NCI-H1417 treated with DMSO at 0.1 percent for 48 hours (cell line): ENCODE data around the gene FAM120A.

Experiments used
- DNase-seq: peaks from one replicate; lab custom pipeline; 2025; lab: John Stamatoyannopoulos, UW

The FAM120A gene

GRCh38 chr9:93595861-93596365 is 144.4 kb downstream of the FAM120A start:
- DNase-seq = no peak

DNA sequence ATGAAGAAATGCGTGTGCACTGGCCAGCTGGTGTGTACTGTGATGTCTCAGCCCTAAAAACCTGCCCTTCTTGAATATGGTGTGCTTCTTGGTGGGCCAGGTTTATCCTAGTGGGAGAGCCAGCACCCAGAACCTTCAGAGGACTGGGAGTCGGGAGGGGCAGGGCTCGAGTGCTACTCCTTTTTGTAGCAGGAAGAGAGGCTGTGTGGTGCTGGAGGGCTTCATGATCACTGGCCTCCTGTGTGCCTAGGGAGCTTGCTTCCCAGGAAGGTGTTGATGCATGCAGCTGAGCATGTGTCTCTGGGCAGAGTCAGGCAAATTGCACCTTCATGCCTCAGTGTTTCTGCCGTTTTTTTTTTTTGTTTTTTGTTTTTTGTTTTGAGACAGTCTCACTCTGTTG is 144.9 kb downstream of the FAM120A start:
- DNase-seq = no peak

DNA sequence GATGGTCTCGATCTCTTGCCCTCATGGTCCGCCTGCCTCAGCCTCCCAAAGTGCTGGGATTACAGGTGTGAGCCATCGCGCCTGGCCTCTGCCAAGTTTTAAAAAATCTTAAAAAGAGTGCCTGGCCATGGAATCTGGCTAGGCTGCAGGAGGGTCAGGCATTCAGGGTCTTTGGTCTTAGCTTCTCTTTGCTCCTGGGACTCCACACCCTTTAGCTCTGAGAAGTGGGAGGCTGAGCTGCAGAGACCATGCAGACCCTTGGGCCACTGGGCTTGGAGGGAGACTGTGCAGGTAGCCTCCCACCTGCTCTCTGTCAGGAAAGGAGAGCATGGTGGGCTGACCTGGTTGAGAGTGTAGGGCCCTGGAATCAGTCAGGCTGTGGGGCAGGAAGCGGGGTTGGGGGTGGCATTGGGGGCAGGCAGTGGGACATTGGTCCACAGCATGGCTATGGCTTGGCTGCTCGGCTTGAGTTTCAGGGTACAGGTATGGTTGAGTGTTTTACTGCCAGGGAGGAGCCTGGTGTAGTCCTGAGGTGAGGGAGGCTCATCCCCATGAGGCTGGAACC is 145.7 kb downstream of the FAM120A start:
- no peak for DNase-seq

GRCh38 chr9:93597871-93598646 is 146.6 kb downstream of the FAM120A start:
- no peak for DNase-seq

DNA sequence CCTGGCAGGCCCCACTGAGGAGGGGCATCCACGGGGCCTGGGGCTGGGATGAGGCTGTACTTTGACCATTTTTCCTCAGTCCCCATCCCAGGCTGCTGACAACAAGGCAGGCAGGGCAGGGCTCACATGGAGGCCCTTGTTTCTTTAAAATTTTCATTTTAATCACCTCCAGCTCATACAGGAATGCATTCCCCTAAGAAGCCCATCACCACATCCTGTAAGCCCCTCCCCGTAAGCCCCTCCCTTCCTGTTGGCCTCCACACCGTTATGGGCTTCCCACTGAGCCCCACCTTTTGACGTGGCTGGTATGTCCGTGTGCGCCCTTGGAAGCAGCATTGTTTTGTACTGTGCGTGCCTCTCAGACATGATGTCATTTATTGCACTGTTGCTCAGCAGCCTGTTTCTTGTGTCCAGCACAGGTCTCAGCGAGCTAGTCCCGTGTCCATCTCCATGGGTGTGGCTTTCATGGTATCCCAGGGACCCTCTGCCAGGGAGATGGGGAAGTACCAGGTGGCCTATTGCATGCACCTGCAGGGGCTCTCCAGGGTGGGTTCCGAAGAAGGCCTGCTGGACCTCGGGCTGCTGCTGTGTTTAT is 147.3 kb downstream of the FAM120A start:
- DNase-seq = no peak

DNA sequence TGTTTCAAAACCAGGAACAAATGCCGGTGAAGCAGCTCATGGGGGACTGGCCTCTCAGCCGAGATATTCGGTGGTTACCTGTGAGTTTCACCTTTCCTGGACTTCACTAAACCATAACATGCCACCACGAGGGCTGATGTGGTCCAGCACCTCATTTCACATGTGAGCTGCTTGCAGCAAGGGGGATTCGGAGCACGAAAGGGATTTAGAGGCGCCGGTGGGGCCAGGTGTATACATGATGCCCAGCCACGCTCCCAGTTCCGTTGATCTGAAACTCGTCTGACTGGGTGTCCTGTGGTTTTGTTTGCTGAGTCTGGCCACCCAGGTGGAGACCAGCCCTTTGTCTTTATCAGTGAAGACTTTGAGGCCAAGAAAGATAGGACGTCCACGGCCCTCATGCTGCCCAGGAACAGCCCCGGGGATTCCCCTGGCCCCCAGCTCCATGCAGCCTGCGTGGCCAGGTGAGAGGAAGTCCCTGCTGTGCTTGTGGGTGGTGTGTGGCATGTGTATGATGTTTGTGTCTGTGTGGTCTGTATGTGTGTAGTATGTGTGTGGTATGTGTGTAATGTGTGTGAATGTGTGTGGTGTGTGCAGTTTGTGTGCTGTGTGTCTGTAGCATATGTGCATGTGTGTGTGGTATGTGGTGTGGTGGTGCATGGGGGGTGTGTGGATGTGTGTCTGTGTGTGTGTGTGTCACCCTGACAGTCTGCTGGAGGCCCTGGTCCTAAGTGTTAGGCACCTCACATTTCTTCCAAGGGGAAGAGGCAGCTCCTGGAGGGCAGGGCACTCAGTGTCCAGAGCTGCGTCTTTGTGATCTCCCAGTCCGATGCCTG is 148.3 kb downstream of the FAM120A start:
- DNase-seq = no peak

GRCh38 chr9:93600504-93600903 is 149.0 kb downstream of the FAM120A start:
- peak; percentile 46 for DNase-seq

- DNase-seq = no peak
Measured at GRCh38 chr9:93601063-93601462, 149.6 kb downstream of the FAM120A start.

- no peak for DNase-seq
Measured at GRCh38 chr9:93601666-93602065, 150.2 kb downstream of the FAM120A start.

- DNase-seq = no peak
Measured at GRCh38 chr9:93603011-93603410, 151.5 kb downstream of the FAM120A start.

DNA sequence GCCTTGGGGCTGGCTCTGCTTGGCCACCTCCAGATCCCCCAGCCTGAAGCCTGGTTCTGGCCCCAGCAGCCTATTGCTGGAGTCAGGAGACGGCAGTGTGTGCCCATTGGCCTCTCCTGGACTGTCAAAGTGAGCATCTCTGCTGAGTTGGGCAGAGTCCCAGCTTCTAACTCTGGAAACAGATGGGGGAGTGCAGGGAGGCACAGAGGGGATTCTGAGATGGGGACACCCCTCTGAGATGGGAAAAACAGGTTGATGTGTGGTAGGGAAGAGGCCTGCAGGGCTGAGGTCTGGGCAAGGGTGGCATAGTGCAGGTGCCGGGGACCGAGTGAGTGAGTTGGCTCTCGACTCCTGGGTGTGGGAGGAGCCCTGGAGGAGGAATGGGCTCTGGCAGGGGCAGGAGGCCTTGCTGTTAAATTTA is 152.4 kb downstream of the FAM120A start:
- no peak for DNase-seq

DNA sequence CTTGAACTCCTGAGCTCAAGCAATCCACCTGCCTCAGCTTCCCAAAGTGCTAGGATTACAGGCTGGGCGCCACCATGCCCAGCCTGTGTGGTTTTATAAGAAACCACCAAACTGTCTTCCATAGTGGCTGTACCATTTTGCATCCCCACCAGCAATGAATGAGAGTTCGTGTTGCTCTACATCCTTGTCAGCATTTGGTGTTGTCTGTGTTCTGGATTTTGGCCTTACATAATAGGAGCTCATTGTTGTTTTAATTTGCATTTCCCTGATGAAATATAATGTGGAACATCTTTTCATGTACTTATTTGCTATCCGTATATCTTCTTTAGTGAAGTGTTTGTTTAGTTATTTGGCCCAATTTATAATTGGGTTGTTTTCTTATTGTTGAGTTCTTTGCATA is 154.7 kb downstream of the FAM120A start:
- DNase-seq = no peak

GRCh38 chr9:93610206-93610605 is 158.7 kb downstream of the FAM120A start:
- no peak for DNase-seq

- DNase-seq = no peak
Measured at GRCh38 chr9:93612052-93612795, 160.7 kb downstream of the FAM120A start.

GRCh38 chr9:93612796-93613154 is 161.3 kb downstream of the FAM120A start:
- peak; percentile 39 for DNase-seq

GRCh38 chr9:93613174-93613573 is 161.7 kb downstream of the FAM120A start:
- no peak for DNase-seq

- DNase-seq = no peak
Measured at GRCh38 chr9:93613791-93614190, 162.3 kb downstream of the FAM120A start.

DNA sequence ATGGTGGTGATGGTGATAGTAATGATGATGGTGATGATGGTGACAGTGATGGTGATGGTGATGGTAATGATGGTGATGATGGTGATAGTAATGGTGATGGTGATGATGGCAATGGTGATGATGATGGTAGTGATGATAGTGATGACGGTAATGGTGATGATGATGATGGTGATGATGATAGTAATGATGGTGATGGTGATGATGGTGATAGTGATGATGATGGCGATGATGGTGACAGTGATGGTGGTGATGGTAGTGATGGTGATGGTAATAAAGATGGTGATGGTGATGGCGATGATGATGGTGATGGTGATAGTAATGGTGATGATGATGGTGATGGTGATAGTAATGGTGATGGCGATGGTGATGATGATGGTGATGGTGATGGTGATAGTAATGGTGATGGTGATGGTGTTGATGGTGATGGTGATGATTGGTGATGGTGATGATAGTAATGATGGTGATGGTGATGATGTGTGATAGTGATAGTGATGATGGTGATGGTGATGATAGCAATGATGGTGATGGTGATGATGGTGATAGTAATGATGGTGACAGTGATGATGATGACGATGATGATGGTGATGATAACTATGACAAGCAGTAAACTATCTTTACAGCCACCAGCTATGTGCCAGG is 163.5 kb downstream of the FAM120A start:
- no peak for DNase-seq
